Thyroid gland (tissue), 4 donors: Measurements from ENCODE around the gene HEATR5A.

Source experiments
- CTCF ChIP-seq, 6 experiments: fragments of 200-600 bp in 3 of 6; fragments of 450-650 bp in 3 of 6; sonication (generic) in 3 of 6; IDR thresholded peaks; one replicate each; pipeline ENCODE4 v1.5.1; 2016 to 2019; ENCODE audit warnings: antibody characterized with exemption in 6 of 6, mild to moderate bottlenecking in 2 of 6, inconsistent platforms in 1 of 6, moderate library complexity in 1 of 6
- POLR2A ChIP-seq, 2 donors: fragments of 450-650 bp; IDR thresholded peaks; one replicate each; pipeline ENCODE4 v1.6.1; 2017; ENCODE audit warnings: antibody characterized with exemption in 2 of 2, mild to moderate bottlenecking in 2 of 2, moderate library complexity in 1 of 2

GRCh38 chr14:31429791-31430190 lies 9.4 kb upstream of the HEATR5A start:
- TF ChIP-seq POLR2A (IDR thresholded peaks at IDR 0.05) (no peak), CTCF (IDR thresholded peaks at IDR 0.05) (no peak)
